Liver (tissue), 9 donors: ENCODE data around the gene MDGA2. TPM values are rescaled to one million over a fixed set of nuclear protein-coding genes. Genes with fewer than 3 reads are reported as not detected.

Experiments used
- DNase-seq: peaks from one replicate; pipeline ENCODE4 v3.0.0-alpha.2; 2017; ENCODE audit warnings: low spot score
- H3K27ac ChIP-seq, 2 donors: one replicate each; pipeline ENCODE4 v1.7.0; 2013; ENCODE audit warnings: inconsistent platforms in 2 of 2, low read length in 2 of 2, control low read depth in 1 of 2, low read depth in 1 of 2, mild to moderate bottlenecking in 1 of 2
- H3K27me3 ChIP-seq, 4 donors: one replicate each; pipeline versions ENCODE4 v1.6.1 to v1.7.0; 2013; ENCODE audit warnings: low read length in 3 of 4, inconsistent platforms in 1 of 4, mild to moderate bottlenecking in 1 of 4, moderate library complexity in 1 of 4; ENCODE audit not compliant: control insufficient read depth in 4 of 4, insufficient read depth in 4 of 4
- H3K36me3 ChIP-seq, 4 donors: one replicate each; pipeline versions ENCODE4 v1.6.1 to v1.7.0; 2013; ENCODE audit warnings: low read length in 3 of 4, mild to moderate bottlenecking in 3 of 4, low read depth in 1 of 4, moderate library complexity in 1 of 4; ENCODE audit not compliant: control insufficient read depth in 4 of 4, insufficient read depth in 3 of 4
- H3K4me1 ChIP-seq, 4 donors: one replicate each; pipeline versions ENCODE4 v1.6.1 to v1.7.0; 2013; ENCODE audit warnings: low read length in 3 of 4, mild to moderate bottlenecking in 3 of 4, moderate library complexity in 1 of 4; ENCODE audit not compliant: control insufficient read depth in 4 of 4, insufficient read depth in 4 of 4
- H3K4me3 ChIP-seq, 3 donors: one replicate each; pipeline versions ENCODE4 v1.6.1 to v1.7.0; 2013; ENCODE audit warnings: low read length in 3 of 3, control low read depth in 1 of 3, low read depth in 1 of 3, mild to moderate bottlenecking in 1 of 3
- H3K9ac ChIP-seq, 2 donors: one replicate each; pipeline ENCODE4 v1.7.0; 2013; ENCODE audit warnings: low read length in 2 of 2, mild to moderate bottlenecking in 2 of 2, moderate library complexity in 2 of 2, control low read depth in 1 of 2, low read depth in 1 of 2
- H3K9me3 ChIP-seq, 4 donors: one replicate each; pipeline versions ENCODE4 v1.6.1 to v1.7.0; 2013; ENCODE audit warnings: low read length in 3 of 4; ENCODE audit not compliant: control insufficient read depth in 4 of 4
- CTCF ChIP-seq: fragments of 150-350 bp; IDR thresholded peaks from 2 replicates; pipeline ENCODE4 v1.5.1; 2017; ENCODE audit warnings: improper control_type of control experiment, low read depth, low read length; ENCODE audit not compliant: missing input control
- EGR1 ChIP-seq, 2 donors: IDR thresholded peaks; 2 replicates each; pipeline ENCODE4 v1.6.1; 2016 to 2018; ENCODE audit warnings: antibody characterized with exemption in 2 of 2, low read depth in 2 of 2
- FOXA1 ChIP-seq: IDR thresholded peaks from 2 replicates; pipeline ENCODE4 v1.6.1; 2016; ENCODE audit warnings: antibody characterized with exemption
- FOXA2 ChIP-seq: IDR thresholded peaks from 2 replicates; pipeline ENCODE4 v1.6.1; 2016; ENCODE audit warnings: antibody characterized with exemption
- GABPA ChIP-seq, 2 donors: IDR thresholded peaks in 1 of 2; conservative IDR thresholded peaks in 1 of 2; 2 replicates each; pipeline ENCODE4 v1.6.1; 2016; ENCODE audit warnings: antibody characterized with exemption in 2 of 2, mild to moderate bottlenecking in 1 of 2, moderate library complexity in 1 of 2
- HNF4A ChIP-seq, 2 donors: conservative IDR thresholded peaks; 2 replicates each; pipeline ENCODE4 v1.6.1; 2016; ENCODE audit warnings: antibody characterized with exemption in 2 of 2, mild to moderate bottlenecking in 2 of 2
- HNF4G ChIP-seq: IDR thresholded peaks from 2 replicates; pipeline ENCODE4 v1.6.1; 2016; ENCODE audit warnings: antibody characterized with exemption
- JUND ChIP-seq, 2 donors: IDR thresholded peaks; 2 replicates each; pipeline ENCODE4 v1.6.1; 2016; ENCODE audit warnings: antibody characterized with exemption in 2 of 2
- NR2F2 ChIP-seq: IDR thresholded peaks from 2 replicates; pipeline ENCODE4 v1.6.1; 2016; ENCODE audit warnings: antibody characterized with exemption
- RAD21 ChIP-seq, 2 donors: IDR thresholded peaks; 2 replicates each; pipeline ENCODE4 v1.6.1; 2016; ENCODE audit warnings: antibody characterized with exemption in 2 of 2, mild to moderate bottlenecking in 2 of 2
- REST ChIP-seq: IDR thresholded peaks from 2 replicates; pipeline ENCODE4 v1.6.1; 2016; ENCODE audit warnings: antibody characterized with exemption, mild to moderate bottlenecking
- RXRA ChIP-seq, 2 donors: IDR thresholded peaks; 2 replicates each; pipeline ENCODE4 v1.6.1; 2017 to 2018; ENCODE audit warnings: antibody characterized with exemption in 2 of 2, mild to moderate bottlenecking in 1 of 2
- SP1 ChIP-seq: IDR thresholded peaks from 2 replicates; pipeline ENCODE4 v1.6.1; 2018; ENCODE audit warnings: antibody characterized with exemption, mild to moderate bottlenecking
- TAF1 ChIP-seq: conservative IDR thresholded peaks from 2 replicates; pipeline ENCODE4 v1.6.1; 2016; ENCODE audit warnings: antibody characterized with exemption, mild to moderate bottlenecking
- YY1 ChIP-seq: IDR thresholded peaks from 2 replicates; pipeline ENCODE4 v1.6.1; 2016; ENCODE audit warnings: antibody characterized with exemption, mild to moderate bottlenecking
- ZBTB33 ChIP-seq: IDR thresholded peaks from 2 replicates; pipeline ENCODE4 v1.6.1; 2016; ENCODE audit warnings: antibody characterized with exemption
- WGBS: extraction: QIAGEN DNeasy Blood & Tissue Kit; methylation state at CpG from one replicate; pipeline ENCODE4 v1.1.7; 2013; 5-methylcytosine and 5-hydroxymethylcytosine counted together
- polyA plus RNA-seq, 2 donors: library from polyadenylated mRNA; stranded (reverse) in 1 of 2; unstranded in 1 of 2; fragments of 200-250 nt in 1 of 2; fragments of >200 nt in 1 of 2; fragmentation: Nextera tagmentation in 1 of 2; extraction: Ambion mirVana in 1 of 2; gene quantifications; one replicate each; pipeline versions ENCODE4 v1.2.1 to v1.2.3, GENCODE V29; 2013 to 2015
- total RNA-seq, 2 donors: library from RNA; depleted of rRNA; stranded (reverse); fragments of >200 nt; gene quantifications; one replicate each; pipeline ENCODE4 v1.2.3, GENCODE V29; 2014
- TF ChIP-seq, protein P1 (sequence below): IDR thresholded peaks from 2 replicates; pipeline ENCODE4 v1.6.1; 2016; ENCODE audit warnings: antibody characterized with exemption
- TF ChIP-seq, protein P2 (sequence below): IDR thresholded peaks from 2 replicates; pipeline ENCODE4 v1.6.1; 2016; ENCODE audit warnings: antibody characterized with exemption
- donor health status: healthy.
- donor health status: healthy.
- donor health status: healthy.
- donor health status: healthy.
- donor health status: healthy.

The MDGA2 gene
- total and polyA plus RNA-seq, 4 donors: 0.05 to 0.33 (median 0.19) TPM

DNA sequence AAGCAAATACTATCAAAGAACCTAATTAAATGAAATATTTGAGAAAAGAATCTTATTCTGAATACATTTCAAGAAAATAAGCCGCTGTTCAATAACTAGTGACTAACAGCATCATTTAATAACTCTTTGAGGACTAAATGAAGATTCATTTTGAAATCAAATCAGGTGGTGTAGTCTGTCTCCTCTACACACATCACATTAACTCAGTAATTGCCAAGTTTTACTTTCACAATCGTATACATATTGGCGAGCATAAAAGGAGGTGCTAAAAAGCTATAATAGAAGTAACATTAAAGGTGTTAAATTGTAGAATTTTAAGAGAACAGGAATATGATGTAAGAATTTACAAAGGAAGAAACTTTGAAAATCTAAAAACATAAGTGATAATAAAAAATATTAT is 185.1 kb downstream of the MDGA2 start:
- WGBS: 31% methylated on average over 3 of the region's 3 CpGs
- Histone ChIP-seq H3K27ac (peak overlapping the region; percentile 41 to 48), H3K27me3 (no peaks in the 10 kb centered on the region), H3K36me3 (no peaks in the 10 kb centered on the region), H3K9ac (no peak overlapping the region), H3K4me3 (no peak overlapping the region), H3K4me1 (peaks cover 0 to 14% (median 6%) of the 10 kb centered on the region in 4 donors), H3K9me3 (no peaks in the 10 kb centered on the region)
- no peak for TF ChIP-seq YY1
- no peak for TF ChIP-seq TAF1
- TF ChIP-seq RAD21 (IDR thresholded peaks at IDR 0.05): no peak
- no peak for TF ChIP-seq GABPA (IDR thresholded peaks at IDR 0.05 in 1 of 2, conservative IDR thresholded peaks at IDR 0.05 in 1 of 2)
- no peak for TF ChIP-seq NR2F2
- no peak for TF ChIP-seq JUND (IDR thresholded peaks at IDR 0.05)
- no peak for TF ChIP-seq HNF4A (conservative IDR thresholded peaks at IDR 0.05)
- TF ChIP-seq, protein P1, sequence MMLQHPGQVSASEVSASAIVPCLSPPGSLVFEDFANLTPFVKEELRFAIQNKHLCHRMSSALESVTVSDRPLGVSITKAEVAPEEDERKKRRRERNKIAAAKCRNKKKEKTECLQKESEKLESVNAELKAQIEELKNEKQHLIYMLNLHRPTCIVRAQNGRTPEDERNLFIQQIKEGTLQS: no peak
- no peak for TF ChIP-seq SP1
- no peak for TF ChIP-seq FOXA2
- no peak for TF ChIP-seq CTCF
- TF ChIP-seq, protein P2, sequence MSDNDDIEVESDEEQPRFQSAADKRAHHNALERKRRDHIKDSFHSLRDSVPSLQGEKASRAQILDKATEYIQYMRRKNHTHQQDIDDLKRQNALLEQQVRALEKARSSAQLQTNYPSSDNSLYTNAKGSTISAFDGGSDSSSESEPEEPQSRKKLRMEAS: no peak
- no peak for TF ChIP-seq ZBTB33
- no peak for TF ChIP-seq REST
- TF ChIP-seq RXRA (IDR thresholded peaks at IDR 0.05): no peak
- TF ChIP-seq FOXA1: no peak
- TF ChIP-seq EGR1 (IDR thresholded peaks at IDR 0.05; ENCODE audit: low read depth in 2 of 2): no peak
- TF ChIP-seq HNF4G: no peak
- no peak for DNase-seq
